ENCODE data around the gene MIPEP.

Gene MIPEP

GRCh38 chr13:23687614-23688013, 201.6 kb downstream of the MIPEP start:
- Histone ChIP-seq H3K4me1 (ENCODE audit: control insufficient read depth in 1 of 2, insufficient read depth in 2 of 2, low read length in 2 of 2) (no peaks in the 10 kb centered on the region), H3K9me3 (ENCODE audit: control insufficient read depth in 1 of 2, low read length in 2 of 2) (peaks cover 0 to 3% of the 10 kb centered on the region in 2 donors), H3K36me3 (ENCODE audit: control insufficient read depth in 1 of 2, insufficient read depth in 2 of 2, low read length in 2 of 2) (no peaks in the 10 kb centered on the region), H3K4me3 (ENCODE audit: low read depth in 1 of 2, low read length in 2 of 2) (no peak overlapping the region), H3K27ac (ENCODE audit: low read length) (no peak overlapping the region), H3K27me3 (ENCODE audit: low read depth, low read length) (no peaks in the 10 kb centered on the region)

GRCh38 chr13:23686948-23687347, 202.3 kb downstream of the MIPEP start:
- H3K27me3 ChIP-seq (ENCODE audit: low read depth, low read length), result no peaks in the 10 kb centered on the region
- H3K27ac ChIP-seq (ENCODE audit: low read length), result no peak overlapping the region
- no peaks in the 10 kb centered on the region for H3K36me3 ChIP-seq (ENCODE audit: control insufficient read depth in 1 of 2, insufficient read depth in 2 of 2, low read length in 2 of 2)
- H3K4me3 ChIP-seq (ENCODE audit: low read depth in 1 of 2, low read length in 2 of 2), result no peak overlapping the region
- H3K4me1 ChIP-seq (ENCODE audit: control insufficient read depth in 1 of 2, insufficient read depth in 2 of 2, low read length in 2 of 2), result no peaks in the 10 kb centered on the region
- peaks cover 0 to 3% of the 10 kb centered on the region in 2 donors for H3K9me3 ChIP-seq (ENCODE audit: control insufficient read depth in 1 of 2, low read length in 2 of 2)

GRCh38 chr13:23685416-23685815, 203.8 kb downstream of the MIPEP start:
- Histone ChIP-seq H3K36me3 (ENCODE audit: control insufficient read depth in 1 of 2, insufficient read depth in 2 of 2, low read length in 2 of 2) (no peaks in the 10 kb centered on the region), H3K27ac (ENCODE audit: low read length) (no peak overlapping the region), H3K27me3 (ENCODE audit: low read depth, low read length) (no peaks in the 10 kb centered on the region), H3K9me3 (ENCODE audit: control insufficient read depth in 1 of 2, low read length in 2 of 2) (peaks cover 0 to 3% of the 10 kb centered on the region in 2 donors), H3K4me3 (ENCODE audit: low read depth in 1 of 2, low read length in 2 of 2) (no peak overlapping the region), H3K4me1 (ENCODE audit: control insufficient read depth in 1 of 2, insufficient read depth in 2 of 2, low read length in 2 of 2) (no peaks in the 10 kb centered on the region)

DNA sequence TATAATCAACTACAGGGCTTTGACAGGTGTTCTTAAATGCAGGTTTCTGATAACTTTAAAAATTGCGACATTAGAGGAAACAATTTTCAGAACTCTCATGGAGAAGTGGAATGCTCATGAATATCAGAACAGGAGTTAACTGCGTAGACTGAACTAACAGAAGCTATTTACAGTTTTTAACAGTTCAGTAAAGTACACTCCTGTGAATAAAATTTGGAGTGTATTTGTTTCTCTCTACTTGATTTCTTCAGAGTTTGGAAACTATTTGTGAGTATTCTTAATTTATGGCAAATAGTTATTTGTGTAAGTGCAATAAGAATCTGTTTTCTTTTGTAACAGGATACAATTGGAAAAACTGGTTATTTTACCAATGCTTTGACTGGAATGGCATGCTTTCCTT, 204.6 kb downstream of the MIPEP start:
- H3K27me3 ChIP-seq (ENCODE audit: low read depth, low read length), result no peaks in the 10 kb centered on the region
- no peaks in the 10 kb centered on the region for H3K36me3 ChIP-seq (ENCODE audit: control insufficient read depth in 1 of 2, insufficient read depth in 2 of 2, low read length in 2 of 2)
- no peak overlapping the region for H3K27ac ChIP-seq (ENCODE audit: low read length)
- no peak overlapping the region for H3K4me3 ChIP-seq (ENCODE audit: low read depth in 1 of 2, low read length in 2 of 2)
- H3K4me1 ChIP-seq (ENCODE audit: control insufficient read depth in 1 of 2, insufficient read depth in 2 of 2, low read length in 2 of 2), result no peaks in the 10 kb centered on the region
- peaks cover 0 to 3% of the 10 kb centered on the region in 2 donors for H3K9me3 ChIP-seq (ENCODE audit: control insufficient read depth in 1 of 2, low read length in 2 of 2)

DNA sequence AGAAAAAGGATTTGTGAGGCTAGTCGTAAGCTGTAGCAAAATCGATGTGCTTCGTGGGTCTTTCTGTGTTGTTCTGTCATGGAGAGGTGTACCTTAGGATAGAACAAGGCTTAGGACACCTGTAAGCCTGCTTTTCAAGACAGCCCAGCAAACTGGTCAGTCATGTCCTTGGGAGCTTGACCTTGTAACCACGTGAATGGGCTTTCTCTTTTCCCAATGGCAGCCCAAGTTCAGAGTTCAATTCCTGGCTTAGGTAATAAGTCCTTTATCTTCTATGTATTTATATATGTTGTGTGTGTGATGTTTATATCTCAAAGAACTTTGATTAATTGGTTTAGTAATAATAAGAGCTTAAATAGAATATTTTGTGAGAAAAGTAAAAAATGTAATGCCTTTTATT, 206.1 kb downstream of the MIPEP start:
- peaks cover 0 to 3% of the 10 kb centered on the region in 2 donors for H3K9me3 ChIP-seq (ENCODE audit: control insufficient read depth in 1 of 2, low read length in 2 of 2)
- H3K4me1 ChIP-seq (ENCODE audit: control insufficient read depth in 1 of 2, insufficient read depth in 2 of 2, low read length in 2 of 2), result no peaks in the 10 kb centered on the region
- no peak overlapping the region for H3K4me3 ChIP-seq (ENCODE audit: low read depth in 1 of 2, low read length in 2 of 2)
- no peaks in the 10 kb centered on the region for H3K27me3 ChIP-seq (ENCODE audit: low read depth, low read length)
- no peaks in the 10 kb centered on the region for H3K36me3 ChIP-seq (ENCODE audit: control insufficient read depth in 1 of 2, insufficient read depth in 2 of 2, low read length in 2 of 2)
- H3K27ac ChIP-seq (ENCODE audit: low read length), result no peak overlapping the region

- Histone ChIP-seq H3K36me3 (ENCODE audit: control insufficient read depth in 1 of 2, insufficient read depth in 2 of 2, low read length in 2 of 2) (no peaks in the 10 kb centered on the region), H3K4me1 (ENCODE audit: control insufficient read depth in 1 of 2, insufficient read depth in 2 of 2, low read length in 2 of 2) (no peaks in the 10 kb centered on the region), H3K4me3 (ENCODE audit: low read depth in 1 of 2, low read length in 2 of 2) (no peak overlapping the region), H3K9me3 (ENCODE audit: control insufficient read depth in 1 of 2, low read length in 2 of 2) (peaks cover 0 to 3% of the 10 kb centered on the region in 2 donors), H3K27me3 (ENCODE audit: low read depth, low read length) (no peaks in the 10 kb centered on the region), H3K27ac (ENCODE audit: low read length) (no peak overlapping the region)
These were observed 208.1 kb downstream of the MIPEP start for GRCh38 chr13:23680845-23681669.

Data from muscle layer of duodenum (tissue), 2 donors.